ENCODE measurements around the gene CGREF1.
"Not testable (repeated sequence)": the region's sequence is repeated elsewhere in the genome, so short reads cannot be mapped to it uniquely, and the experiment has no call there.

Gene CGREF1

GRCh38 chr2:27086724-27087593 is 32.0 kb downstream of the CGREF1 start, which contains the start of gene KHK:
TSS of gene KHK (plus strand) at chr2:27086772. CDS start at chr2:27087260, 488 bp downstream.
- peak; percentile 46 for DNase-seq

- DNase-seq, result peak; percentile 89
Measured at GRCh38 chr2:27086090-27086723, 32.7 kb downstream of the CGREF1 start.

- no peak for DNase-seq
Measured at GRCh38 chr2:27085673-27086089, 33.2 kb downstream of the CGREF1 start.

GRCh38 chr2:27085062-27085672 is 33.8 kb downstream of the CGREF1 start:
- DNase-seq, result no peak

GRCh38 chr2:27084297-27085061 is 34.4 kb downstream of the CGREF1 start:
- DNase-seq, result no peak

GRCh38 chr2:27083410-27084296 is 35.3 kb downstream of the CGREF1 start:
- DNase-seq, result no peak

- no peak for DNase-seq
Measured at GRCh38 chr2:27082773-27083409, 36.0 kb downstream of the CGREF1 start.

- DNase-seq, result no peak
Measured at GRCh38 chr2:27081984-27082772, 36.8 kb downstream of the CGREF1 start.

GRCh38 chr2:27080603-27080936 is 38.4 kb downstream of the CGREF1 start:
- DNase-seq, result no peak

GRCh38 chr2:27080140-27080469 is 38.8 kb downstream of the CGREF1 start:
- no peak for DNase-seq

GRCh38 chr2:27079233-27080139 is 39.4 kb downstream of the CGREF1 start:
- DNase-seq, result no peak

- peak; percentile 51 for DNase-seq
Measured at GRCh38 chr2:27078267-27079194, 40.4 kb downstream of the CGREF1 start, which contains the start of gene EMILIN1. TSS of gene EMILIN1 (plus strand) at chr2:27078615. CDS start at chr2:27079066, 451 bp downstream.

GRCh38 chr2:27077231-27077630 is 41.7 kb downstream of the CGREF1 start:
- DNase-seq, result no peak

GRCh38 chr2:27076323-27076722 is 42.6 kb downstream of the CGREF1 start:
- no peak for DNase-seq

- not testable (repeated sequence) for DNase-seq
Measured at GRCh38 chr2:27075566-27075871, 43.4 kb downstream of the CGREF1 start.

GRCh38 chr2:27074738-27075565 is 44.0 kb downstream of the CGREF1 start:
- DNase-seq, result no peak

- no peak for DNase-seq
Measured at GRCh38 chr2:27073782-27074181, 45.1 kb downstream of the CGREF1 start.

GRCh38 chr2:27072920-27073319 is 46.0 kb downstream of the CGREF1 start:
- DNase-seq, result no peak

Data from T1000 (cell line).